ENCODE measurements around the gene CYS1.

- TF ChIP-seq, protein P1, sequence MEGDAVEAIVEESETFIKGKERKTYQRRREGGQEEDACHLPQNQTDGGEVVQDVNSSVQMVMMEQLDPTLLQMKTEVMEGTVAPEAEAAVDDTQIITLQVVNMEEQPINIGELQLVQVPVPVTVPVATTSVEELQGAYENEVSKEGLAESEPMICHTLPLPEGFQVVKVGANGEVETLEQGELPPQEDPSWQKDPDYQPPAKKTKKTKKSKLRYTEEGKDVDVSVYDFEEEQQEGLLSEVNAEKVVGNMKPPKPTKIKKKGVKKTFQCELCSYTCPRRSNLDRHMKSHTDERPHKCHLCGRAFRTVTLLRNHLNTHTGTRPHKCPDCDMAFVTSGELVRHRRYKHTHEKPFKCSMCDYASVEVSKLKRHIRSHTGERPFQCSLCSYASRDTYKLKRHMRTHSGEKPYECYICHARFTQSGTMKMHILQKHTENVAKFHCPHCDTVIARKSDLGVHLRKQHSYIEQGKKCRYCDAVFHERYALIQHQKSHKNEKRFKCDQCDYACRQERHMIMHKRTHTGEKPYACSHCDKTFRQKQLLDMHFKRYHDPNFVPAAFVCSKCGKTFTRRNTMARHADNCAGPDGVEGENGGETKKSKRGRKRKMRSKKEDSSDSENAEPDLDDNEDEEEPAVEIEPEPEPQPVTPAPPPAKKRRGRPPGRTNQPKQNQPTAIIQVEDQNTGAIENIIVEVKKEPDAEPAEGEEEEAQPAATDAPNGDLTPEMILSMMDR (IDR thresholded peaks at IDR 0.05; ENCODE audit: low read length) = no peak
- no peak for TF ChIP-seq EZH2 (IDR thresholded peaks at IDR 0.05; ENCODE audit: borderline replicate concordance, low read length)
These were observed 16.4 kb upstream of the CYS1 start for GRCh38 chr2:10096641-10097040.

All from OCI-LY1 (cell line).